ENCODE results near the gene CDKL5.

- TF ChIP-seq POLR2A (IDR thresholded peaks at IDR 0.05; ENCODE audit: low read length) (no peak), GATA1 (IDR thresholded peaks at IDR 0.05; ENCODE audit: low read depth, low read length) (no peak)
These were observed 15.4 kb downstream of the CDKL5 start for GRCh38 chrX:18440835-18441234.
